Measurements from ENCODE around the gene PIK3R4.

- TF ChIP-seq CTCF (IDR thresholded peaks at IDR 0.05) (no peak), POLR2A (IDR thresholded peaks at IDR 0.05) (no peak)
Measured at GRCh38 chr3:130654091-130654490, 92.5 kb downstream of the PIK3R4 start.
